Hepatocyte (in vitro differentiated cells): Measurements from ENCODE around the gene MARCHF3. TPM values are rescaled to one million over a fixed set of nuclear protein-coding genes. Genes with fewer than 3 reads are reported as not detected.

Experiments used
- DNase-seq: peaks from one replicate; pipeline ENCODE4 v3.0.0-alpha.2; 2016; ENCODE audit warnings: low spot score
- H2AFZ ChIP-seq: fragments of 200-600 bp; sonication (generic); 2 replicates; pipeline ENCODE4 v1.6.0; 2016; ENCODE audit warnings: antibody characterized with exemption, mild to moderate bottlenecking
- H3K27ac ChIP-seq: fragments of 200-600 bp; sonication (generic); 2 replicates; pipeline ENCODE4 v1.5.1; 2016; ENCODE audit warnings: mild to moderate bottlenecking
- H3K27me3 ChIP-seq: fragments of 200-600 bp; sonication (generic); 2 replicates; pipeline ENCODE4 v1.6.1; 2016
- H3K36me3 ChIP-seq: fragments of 200-600 bp; sonication (generic); replicated peaks from 2 replicates; pipeline ENCODE4 v1.5.1; 2016; ENCODE audit warnings: low read depth; ENCODE audit not compliant: insufficient read depth
- H3K4me1 ChIP-seq: fragments of 200-600 bp; sonication (generic); 2 replicates; pipeline ENCODE4 v1.5.1; 2016; ENCODE audit warnings: mild to moderate bottlenecking, moderate library complexity; ENCODE audit not compliant: insufficient read depth
- H3K4me2 ChIP-seq: fragments of 200-600 bp; sonication (generic); 2 replicates; pipeline ENCODE4 v1.6.0; 2016
- H3K4me3 ChIP-seq: fragments of 200-600 bp; sonication (generic); 2 replicates; pipeline ENCODE4 v1.5.1; 2016; ENCODE audit warnings: mild to moderate bottlenecking
- H3K79me2 ChIP-seq: fragments of 200-600 bp; sonication (generic); 2 replicates; pipeline ENCODE4 v1.6.0; 2017; ENCODE audit warnings: mild to moderate bottlenecking
- H3K9me2 ChIP-seq: fragments of 200-600 bp; sonication (generic); replicated peaks from 2 replicates; pipeline ENCODE4 v1.6.0; 2017; ENCODE audit warnings: mild to moderate bottlenecking; ENCODE audit not compliant: insufficient read depth
- H3K9me3 ChIP-seq: fragments of 200-600 bp; sonication (generic); 2 replicates; pipeline ENCODE4 v1.5.1; 2016; ENCODE audit warnings: low read depth, mild to moderate bottlenecking
- H4K20me1 ChIP-seq: fragments of 200-600 bp; sonication (generic); 2 replicates; pipeline ENCODE4 v1.6.0; 2016; ENCODE audit warnings: mild to moderate bottlenecking; ENCODE audit not compliant: insufficient read depth, poor library complexity, severe bottlenecking
- CTCF ChIP-seq: fragments of 200-600 bp; sonication (generic); IDR thresholded peaks from 2 replicates; pipeline ENCODE4 v1.5.1; 2016; ENCODE audit warnings: antibody characterized with exemption, mild to moderate bottlenecking; ENCODE audit not compliant: poor library complexity
- EZH2 ChIP-seq: fragments of 200-600 bp; sonication (generic); IDR thresholded peaks from 2 replicates; pipeline ENCODE4 v1.6.1; 2016; ENCODE audit warnings: antibody characterized with exemption, mild to moderate bottlenecking, borderline replicate concordance
- EZH2phosphoT487 ChIP-seq: fragments of 200-600 bp; sonication (generic); IDR thresholded peaks from one replicate; pipeline ENCODE4 v1.6.1; 2018; ENCODE audit warnings: antibody characterized with exemption, mild to moderate bottlenecking, low read depth, moderate library complexity; ENCODE audit not compliant: unreplicated experiment, severe bottlenecking
- WGBS: methylation state at CpG from one replicate; pipeline ENCODE4 v1.1.6; 2016; ENCODE audit warnings: low lambda C conversion rate; ENCODE audit errors: missing lambda C conversion rate; 5-methylcytosine and 5-hydroxymethylcytosine counted together
- polyA plus RNA-seq: library from polyadenylated mRNA; unstranded; fragments of >200 nt; fragmentation: Nextera tagmentation; extraction: Ambion mirVana; gene quantifications from 2 replicates; pipeline ENCODE4 v1.2.1, GENCODE V29; 2016
- total RNA-seq: library from RNA; depleted of rRNA; stranded (reverse); fragments of >200 nt; gene quantifications from 2 replicates; pipeline ENCODE4 v1.2.3, GENCODE V29; 2014

The MARCHF3 gene
- total and polyA plus RNA-seq, 2 experiments from 2014 or later: 9.4 to 20.4 TPM

GRCh38 chr5:127053049-127053448 is 22.7 kb upstream of the MARCHF3 start:
- no peaks in the 10 kb centered on the region for H3K36me3 ChIP-seq
- 68% methylated on average over 3 of the region's 3 CpGs for WGBS

GRCh38 chr5:127051591-127051990 is 21.2 kb upstream of the MARCHF3 start:
- no peak for DNase-seq
- H3K4me3 ChIP-seq: no peak overlapping the region
- 89% methylated on average over 1 of the region's 1 CpG for WGBS
- H3K9me2 ChIP-seq: no peaks in the 10 kb centered on the region
- H3K79me2 ChIP-seq: no peaks in the 10 kb centered on the region
- no peak overlapping the region for H3K4me2 ChIP-seq
- no peak overlapping the region for H2AFZ ChIP-seq
- H3K9me3 ChIP-seq: no peaks in the 10 kb centered on the region
- peaks cover 3% of the 10 kb centered on the region for H3K27me3 ChIP-seq
- H3K36me3 ChIP-seq: no peaks in the 10 kb centered on the region
- H3K27ac ChIP-seq: no peak overlapping the region
- no peaks in the 10 kb centered on the region for H3K4me1 ChIP-seq
- TF ChIP-seq CTCF: no peak
- TF ChIP-seq EZH2: no peak
- no peak for TF ChIP-seq EZH2phosphoT487
- H4K20me1 ChIP-seq: no peaks in the 10 kb centered on the region

More at GRCh38 chr5:127053049-127053448, 22.7 kb upstream of the MARCHF3 start:
- DNase-seq: no peak
- Histone ChIP-seq H4K20me1 (no peaks in the 10 kb centered on the region), H3K27ac (no peak overlapping the region), H3K9me2 (no peaks in the 10 kb centered on the region), H3K4me3 (no peak overlapping the region), H3K79me2 (no peaks in the 10 kb centered on the region), H3K27me3 (peaks cover 3% of the 10 kb centered on the region), H2AFZ (no peak overlapping the region), H3K9me3 (no peaks in the 10 kb centered on the region), H3K4me2 (no peak overlapping the region), H3K4me1 (no peaks in the 10 kb centered on the region)
- TF ChIP-seq EZH2phosphoT487 (no peak), EZH2 (no peak), CTCF (no peak)

- no peak overlapping the region for H3K4me2 ChIP-seq
- no peak overlapping the region for H3K4me3 ChIP-seq
- H3K27me3 ChIP-seq: no peaks in the 10 kb centered on the region
- 94% methylated on average over 4 of the region's 4 CpGs for WGBS
- H4K20me1 ChIP-seq: no peaks in the 10 kb centered on the region
- H3K9me3 ChIP-seq: no peaks in the 10 kb centered on the region
- DNase-seq: no peak
- TF ChIP-seq EZH2 (no peak), EZH2phosphoT487 (no peak), CTCF (no peak)
- H3K36me3 ChIP-seq: no peaks in the 10 kb centered on the region
- H3K27ac ChIP-seq: no peak overlapping the region
- H3K4me1 ChIP-seq: no peaks in the 10 kb centered on the region
- H2AFZ ChIP-seq: no peak overlapping the region
- no peaks in the 10 kb centered on the region for H3K9me2 ChIP-seq
- no peaks in the 10 kb centered on the region for H3K79me2 ChIP-seq
These were observed 16.1 kb upstream of the MARCHF3 start for GRCh38 chr5:127046343-127047072.
